DLD1 (cell line): ENCODE data around the gene EDDM3A.
"Not testable (repeated sequence)": the region's sequence is repeated elsewhere in the genome, so short reads cannot be mapped to it uniquely, and the experiment has no call there.

ENCODE experiments used
- in situ Hi-C: cut with HindIII; loops from 2 replicates; pipeline ENCODE4 v1.10.0; 2017; ENCODE audit warnings: low sequenced_read_pairs

Gene EDDM3A, protein sequence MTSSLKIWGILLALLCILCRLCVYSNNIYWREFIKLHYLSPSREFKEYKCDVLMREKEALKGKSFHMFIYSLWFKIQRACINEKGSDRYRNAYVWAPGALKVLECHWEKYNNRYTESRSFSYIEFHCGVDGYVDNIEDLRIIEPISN

DNA sequence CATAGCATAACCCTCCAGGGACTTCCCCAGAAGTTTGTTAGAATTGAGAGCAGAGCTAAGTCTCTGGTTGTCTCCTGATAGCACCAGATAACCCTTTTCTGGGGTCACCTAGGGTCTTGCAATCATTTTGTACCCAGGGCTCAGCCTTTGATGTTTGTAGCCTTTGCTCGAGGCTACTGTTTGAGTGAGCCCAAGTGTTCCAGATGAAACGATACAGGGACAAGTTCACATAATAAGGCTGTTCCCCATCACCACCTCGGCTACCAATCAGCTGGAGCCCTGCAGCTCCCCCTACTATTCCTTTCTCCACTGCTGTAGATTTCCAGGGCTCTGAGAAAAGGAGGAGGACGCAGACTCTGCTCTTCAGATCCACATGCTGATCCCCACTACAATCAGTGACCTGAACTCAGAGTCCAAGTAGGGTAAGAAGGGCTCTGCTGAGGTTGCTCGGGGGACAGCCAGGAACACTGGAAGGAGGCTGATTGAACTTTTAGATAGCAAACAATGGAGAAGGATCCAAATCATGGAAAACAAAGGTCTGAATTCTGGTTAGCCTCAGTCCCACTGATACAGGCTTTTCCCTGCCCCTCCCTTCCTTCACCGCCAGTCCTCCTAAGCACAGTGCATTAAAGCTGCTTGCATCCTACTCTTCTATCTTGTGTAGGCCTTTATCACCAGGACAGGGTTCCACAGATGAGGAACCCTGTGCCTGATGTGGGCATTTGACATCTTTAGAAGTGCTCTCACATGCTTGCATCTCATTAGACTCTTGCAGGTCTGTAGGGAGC, at the start of gene EDDM3A:
Gene EDDM3A (plus strand): TSS at position 317 of the 788 bp plus-strand sequence. CDS start 1,694 bp downstream, outside the sequence.
- in situ Hi-C loops = no loop called here

- in situ Hi-C loops = no loop called here
Measured at GRCh38 chr14:20696764-20697163, 48.9 kb upstream of the EDDM3A start.

- in situ Hi-C loops = no loop called here
Measured at GRCh38 chr14:20697273-20698017, 48.2 kb upstream of the EDDM3A start.

DNA sequence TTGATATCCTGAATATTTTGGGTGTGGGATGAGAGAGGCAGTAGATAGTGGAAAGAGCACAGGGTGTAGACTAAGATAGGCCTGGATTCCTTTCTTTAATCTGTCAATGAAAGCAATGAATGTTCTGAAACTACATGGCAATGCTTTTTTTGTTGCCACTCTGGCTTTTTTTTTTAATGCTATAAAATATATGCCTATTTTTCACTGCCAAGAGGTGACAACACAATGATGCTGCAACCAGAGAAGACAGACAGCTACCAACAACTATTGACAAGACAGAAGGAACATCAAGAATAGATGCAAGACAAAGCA, 47.7 kb upstream of the EDDM3A start:
- in situ Hi-C loops = no loop called here

DNA sequence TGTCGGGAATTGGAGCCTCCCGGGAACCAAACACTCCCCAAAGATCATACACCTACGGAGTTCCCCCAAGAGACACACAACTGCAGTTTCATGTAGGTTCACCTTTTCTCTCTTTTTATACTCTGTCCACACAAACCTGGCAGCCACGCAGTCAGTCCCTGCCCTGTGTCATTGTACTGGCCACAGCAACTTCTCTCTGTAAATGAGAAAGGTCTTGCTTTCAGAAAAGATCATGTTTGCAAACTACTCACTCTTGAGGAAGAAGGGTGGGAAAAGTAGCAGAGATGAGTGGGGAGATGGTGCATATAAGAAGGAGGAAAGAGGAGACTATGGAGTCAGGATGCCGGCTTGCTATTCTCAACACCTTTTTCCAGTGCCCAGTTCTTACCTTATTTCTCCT, 46.8 kb upstream of the EDDM3A start:
- in situ Hi-C loops = no loop called here

GRCh38 chr14:20699931-20700330, 45.8 kb upstream of the EDDM3A start:
- in situ Hi-C loops = no loop called here

GRCh38 chr14:20700965-20701364, 44.7 kb upstream of the EDDM3A start:
- in situ Hi-C loops = not testable (repeated sequence)

- in situ Hi-C loops = no loop called here
Measured at GRCh38 chr14:20706657-20707355, 38.9 kb upstream of the EDDM3A start.

DNA sequence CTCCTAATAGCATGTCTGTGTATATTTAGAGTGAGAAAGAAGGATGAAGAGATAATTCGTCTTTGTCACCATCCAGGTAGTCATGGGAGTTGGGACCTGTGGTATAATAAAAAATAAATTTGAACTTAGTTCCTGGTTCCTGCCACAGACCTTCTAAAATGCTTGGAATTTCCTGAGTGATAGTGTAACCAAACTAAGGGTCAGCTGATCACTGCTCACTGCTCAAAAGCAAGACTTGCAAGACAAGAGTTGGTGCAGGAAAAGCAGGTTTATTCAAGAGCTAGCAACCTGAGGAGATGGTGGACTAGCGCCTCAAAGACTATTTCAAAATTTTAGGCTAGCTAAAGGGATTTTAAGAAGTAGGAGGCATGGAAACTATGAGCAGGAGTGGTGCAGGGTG, 38.1 kb upstream of the EDDM3A start:
- in situ Hi-C loops = no loop called here

DNA sequence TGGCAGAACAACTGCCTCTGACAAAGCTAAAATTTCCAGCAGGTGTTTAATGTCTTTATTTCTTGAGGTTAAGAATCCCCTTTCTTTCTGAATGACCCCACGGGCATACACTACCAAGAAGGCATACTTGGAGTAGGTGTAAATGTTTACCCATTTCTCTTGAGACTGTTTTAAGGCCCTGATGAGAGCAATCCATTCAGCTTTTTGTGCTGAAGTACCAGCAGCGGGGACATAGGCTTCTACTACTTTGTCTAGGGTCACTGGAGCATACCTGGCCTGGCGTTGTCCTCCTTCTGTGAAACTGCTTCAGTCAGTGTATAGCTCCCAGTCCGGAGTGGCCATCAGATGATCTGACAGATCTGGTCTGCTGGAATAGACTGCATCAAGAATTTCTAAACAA, 34.4 kb upstream of the EDDM3A start:
- in situ Hi-C loops = no loop called here

DNA sequence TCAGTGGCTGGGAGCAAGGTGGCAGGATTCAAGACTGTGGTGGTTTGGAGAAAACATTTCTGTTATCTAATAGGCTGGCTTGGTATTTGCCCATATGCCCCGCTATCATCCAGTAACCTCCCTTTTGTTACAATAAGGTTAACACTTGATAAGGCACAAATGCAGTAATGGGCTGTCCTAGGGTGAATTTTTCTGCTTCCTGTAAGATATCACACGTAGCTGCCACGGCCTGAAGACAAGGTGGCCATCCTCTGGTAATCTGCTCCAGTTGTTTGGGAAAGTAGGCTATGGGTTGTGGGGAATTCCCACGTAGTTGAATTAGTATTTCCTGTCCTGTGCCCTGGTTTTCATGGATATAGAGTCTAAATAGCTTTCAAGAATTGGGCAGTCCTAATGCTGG, 34.0 kb upstream of the EDDM3A start:
- in situ Hi-C loops = no loop called here

GRCh38 chr14:20712904-20713303, 32.8 kb upstream of the EDDM3A start:
- in situ Hi-C loops = no loop called here

GRCh38 chr14:20714593-20715250, 31.0 kb upstream of the EDDM3A start:
- in situ Hi-C loops = no loop called here

GRCh38 chr14:20719777-20720176, 25.9 kb upstream of the EDDM3A start:
- in situ Hi-C loops = no loop called here

- in situ Hi-C loops = no loop called here
Measured at GRCh38 chr14:20720741-20721140, 24.9 kb upstream of the EDDM3A start.

DNA sequence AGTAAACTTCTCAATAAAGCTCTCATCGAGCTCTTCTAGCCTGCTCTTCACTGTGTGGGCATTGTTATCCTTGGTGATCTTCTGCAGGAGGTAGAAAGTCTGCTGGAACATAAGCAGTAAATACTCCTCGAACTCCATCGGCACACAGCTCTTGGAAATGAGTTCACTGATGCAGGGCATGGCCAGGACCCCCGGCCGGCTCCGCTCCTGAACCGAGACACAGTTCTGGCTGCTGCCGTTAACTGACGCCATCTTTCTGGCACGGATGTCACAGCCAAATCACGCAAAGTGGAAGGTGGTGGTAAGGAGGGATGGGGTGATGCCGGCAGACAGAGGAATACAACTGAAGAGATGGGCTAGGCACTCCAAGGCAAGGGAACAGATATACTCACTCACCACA, 23.7 kb upstream of the EDDM3A start:
- in situ Hi-C loops = no loop called here

- in situ Hi-C loops = no loop called here
Measured at GRCh38 chr14:20723488-20723887, 22.2 kb upstream of the EDDM3A start.

- in situ Hi-C loops = not testable (repeated sequence)
Measured at GRCh38 chr14:20726121-20726520, 19.6 kb upstream of the EDDM3A start.

DNA sequence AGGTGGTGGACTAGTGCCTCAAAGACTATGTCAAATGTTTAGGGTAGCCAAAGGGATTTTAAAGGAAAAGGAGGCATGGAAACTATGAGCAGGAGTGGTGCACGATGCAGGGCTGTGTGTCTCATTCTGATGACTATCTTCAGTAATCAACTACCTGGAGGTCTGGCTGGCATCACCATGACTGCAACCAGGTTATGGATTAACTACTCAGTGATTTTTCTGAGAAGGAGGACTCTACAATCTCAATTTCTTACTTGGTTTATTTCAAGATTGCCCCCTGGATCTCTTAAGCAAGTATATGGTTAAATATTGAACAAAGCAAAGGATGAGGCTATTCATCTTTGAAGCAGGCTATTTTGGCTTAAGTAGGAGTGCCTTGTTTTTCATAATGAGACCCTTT, 19.2 kb upstream of the EDDM3A start:
- in situ Hi-C loops = no loop called here

DNA sequence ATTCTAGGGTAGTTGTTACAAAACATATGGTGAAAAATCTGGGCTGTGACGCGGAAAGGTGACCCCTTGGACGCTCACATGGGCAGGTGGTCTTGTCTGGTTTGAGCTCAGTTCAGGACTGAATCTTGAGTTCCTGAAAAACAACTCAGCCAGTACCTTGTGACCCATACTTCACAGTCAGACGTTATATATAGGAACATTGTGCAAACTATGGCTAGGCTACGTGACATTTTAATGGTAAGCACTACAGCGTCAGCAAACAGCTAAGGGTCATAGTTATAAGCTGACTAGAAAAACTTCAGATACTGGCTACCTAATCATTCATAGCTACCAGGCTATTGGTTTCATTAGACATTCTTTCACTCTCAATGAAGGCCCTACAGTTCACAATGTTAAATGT, 14.8 kb upstream of the EDDM3A start:
- in situ Hi-C loops = no loop called here

- in situ Hi-C loops = no loop called here
Measured at GRCh38 chr14:20732477-20732876, 13.2 kb upstream of the EDDM3A start.
